HG03442 (cell line): ENCODE results near the gene LAMC2.
"Not testable (repeated sequence)": the region's sequence is repeated elsewhere in the genome, so short reads cannot be mapped to it uniquely, and the experiment has no call there.

ENCODE experiments used
- ATAC-seq: cut with Tn5 transposase; IDR thresholded peaks from one replicate; pipeline ENCODE4 v1.9.1; 2021; ENCODE audit warnings: mild to moderate bottlenecking, moderate library complexity; ENCODE audit not compliant: unreplicated experiment

LAMC2 gene

DNA sequence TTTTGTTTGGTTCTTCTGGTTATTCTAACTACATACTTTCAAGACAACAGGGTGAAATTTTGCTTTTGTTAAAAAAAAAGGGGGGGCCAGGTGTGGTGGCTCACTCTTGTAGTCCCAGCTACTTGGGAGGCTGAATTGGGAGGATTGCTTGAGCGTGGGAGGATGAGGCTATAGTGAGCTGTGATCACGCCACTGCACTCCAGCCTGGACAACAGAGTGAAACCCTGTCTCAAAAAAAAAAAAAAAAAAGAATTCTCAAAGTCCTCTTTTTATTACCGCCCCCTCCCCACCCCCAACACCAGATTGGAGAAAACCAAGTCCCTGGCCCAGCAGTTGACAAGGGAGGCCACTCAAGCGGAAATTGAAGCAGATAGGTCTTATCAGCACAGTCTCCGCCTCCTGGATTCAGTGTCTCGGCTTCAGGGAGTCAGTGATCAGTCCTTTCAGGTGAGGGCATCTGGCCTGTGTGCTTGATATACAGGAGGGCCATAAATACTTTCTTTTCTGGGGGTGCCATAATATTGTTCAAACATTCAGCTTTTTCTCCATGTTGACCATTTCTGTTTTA, 50.2 kb downstream of the LAMC2 start:
- no peak for ATAC-seq

DNA sequence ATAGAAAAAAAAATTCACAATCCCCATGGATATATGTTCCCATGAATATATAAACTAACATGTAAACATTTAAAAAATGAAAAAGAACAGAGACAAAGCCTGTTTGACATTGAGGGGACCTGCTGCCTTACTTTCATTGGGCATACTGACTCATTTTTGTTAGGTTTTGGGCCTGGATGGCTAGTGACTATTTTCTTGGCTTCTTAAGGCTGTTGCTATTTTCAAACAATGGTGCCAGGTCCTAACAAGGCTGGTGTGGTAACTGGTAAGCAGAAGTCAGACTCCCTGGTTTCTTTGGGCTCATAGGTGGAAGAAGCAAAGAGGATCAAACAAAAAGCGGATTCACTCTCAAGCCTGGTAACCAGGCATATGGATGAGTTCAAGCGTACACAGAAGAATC, 51.0 kb downstream of the LAMC2 start:
- ATAC-seq: no peak

DNA sequence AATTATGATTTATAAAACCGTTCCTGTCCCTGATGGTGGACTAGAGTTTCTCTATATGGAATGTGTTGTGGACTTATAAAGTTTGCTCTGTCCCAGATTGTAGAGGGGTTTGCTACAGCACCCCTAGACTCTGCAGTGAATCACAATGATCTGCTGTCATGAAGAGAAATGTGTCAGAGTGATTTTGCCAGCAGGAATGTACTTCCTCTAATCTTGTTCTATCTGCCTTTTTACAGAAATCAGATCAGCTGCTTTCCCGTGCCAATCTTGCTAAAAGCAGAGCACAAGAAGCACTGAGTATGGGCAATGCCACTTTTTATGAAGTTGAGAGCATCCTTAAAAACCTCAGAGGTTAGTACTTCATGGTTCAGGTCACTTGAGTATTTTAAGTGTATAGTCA, 52.0 kb downstream of the LAMC2 start:
- no peak for ATAC-seq

DNA sequence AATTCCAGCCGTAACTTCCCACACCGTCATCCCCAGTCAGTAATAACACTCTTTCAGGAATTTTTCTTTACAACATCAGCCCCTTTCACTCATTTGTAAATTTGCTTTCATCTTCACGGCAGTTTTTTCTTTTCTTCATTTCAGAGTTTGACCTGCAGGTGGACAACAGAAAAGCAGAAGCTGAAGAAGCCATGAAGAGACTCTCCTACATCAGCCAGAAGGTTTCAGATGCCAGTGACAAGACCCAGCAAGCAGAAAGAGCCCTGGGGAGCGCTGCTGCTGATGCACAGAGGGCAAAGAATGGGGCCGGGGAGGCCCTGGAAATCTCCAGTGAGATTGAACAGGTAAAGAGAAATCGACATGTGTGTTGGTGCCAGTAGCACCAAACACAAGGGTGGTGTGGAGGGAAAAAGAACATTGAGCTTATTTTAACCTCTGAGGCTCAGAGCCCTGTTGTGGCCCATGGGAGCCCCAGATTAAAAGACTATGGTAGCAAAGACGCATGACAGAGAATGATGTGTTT, 53.2 kb downstream of the LAMC2 start:
- no peak for ATAC-seq

DNA sequence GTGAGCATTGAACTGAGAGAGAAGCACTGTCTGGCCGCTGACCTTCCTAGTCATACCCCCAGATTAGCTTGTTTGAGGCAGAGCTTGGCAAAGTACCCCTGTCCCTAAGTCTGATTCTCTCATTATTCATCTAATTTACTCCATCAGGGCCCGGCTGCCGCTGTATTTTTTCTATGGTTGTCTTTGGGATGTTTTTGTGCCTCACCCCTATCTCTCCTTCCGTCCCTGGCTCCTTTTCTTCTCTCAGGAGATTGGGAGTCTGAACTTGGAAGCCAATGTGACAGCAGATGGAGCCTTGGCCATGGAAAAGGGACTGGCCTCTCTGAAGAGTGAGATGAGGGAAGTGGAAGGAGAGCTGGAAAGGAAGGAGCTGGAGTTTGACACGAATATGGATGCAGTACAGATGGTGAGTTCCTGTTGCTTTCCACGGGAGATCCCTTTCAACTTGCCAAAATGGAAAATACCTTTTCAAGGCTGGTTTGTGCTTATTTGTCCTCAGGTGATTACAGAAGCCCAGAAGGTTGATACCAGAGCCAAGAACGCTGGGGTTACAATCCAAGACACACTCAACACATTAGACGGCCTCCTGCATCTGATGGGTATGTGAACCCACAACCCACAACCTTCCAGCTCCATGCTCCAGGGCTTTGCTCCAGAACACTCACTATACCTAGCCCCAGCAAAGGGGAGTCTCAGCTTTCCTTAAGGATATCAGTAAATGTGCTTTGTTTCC, 53.9 kb downstream of the LAMC2 start:
- no peak for ATAC-seq

DNA sequence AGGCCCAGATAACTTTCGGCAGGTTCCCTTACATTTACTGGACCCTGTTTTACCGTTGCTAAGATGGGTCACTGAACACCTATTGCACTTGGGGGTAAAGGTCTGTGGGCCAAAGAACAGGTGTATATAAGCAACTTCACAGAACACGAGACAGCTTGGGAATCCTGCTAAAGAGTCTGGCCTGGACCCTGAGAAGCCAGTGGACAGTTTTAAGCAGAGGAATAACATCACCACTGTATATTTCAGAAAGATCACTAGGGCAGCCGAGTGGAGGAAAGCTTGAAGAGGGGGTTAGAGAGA, 54.4 kb downstream of the LAMC2 start:
- no peak for ATAC-seq

DNA sequence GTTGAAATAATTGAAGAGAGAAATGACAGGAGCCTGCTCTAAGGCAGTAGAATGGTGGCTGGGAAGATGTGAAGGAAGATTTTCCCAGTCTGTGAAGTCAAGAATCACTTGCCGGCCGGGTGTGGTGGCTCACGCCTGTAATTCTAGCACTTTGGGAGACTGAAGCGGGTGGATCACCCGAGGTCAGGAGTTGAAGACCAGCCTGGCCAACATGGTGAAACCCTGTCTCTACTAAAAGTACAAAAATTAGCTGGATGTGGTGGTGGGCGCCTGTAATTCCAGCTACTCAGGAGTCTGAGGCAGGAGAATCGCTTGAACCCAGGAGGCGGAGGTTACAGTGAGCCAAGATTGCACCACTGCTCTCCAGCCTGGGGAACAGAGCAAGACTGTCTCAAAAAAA, 54.8 kb downstream of the LAMC2 start:
- not testable (repeated sequence) for ATAC-seq

DNA sequence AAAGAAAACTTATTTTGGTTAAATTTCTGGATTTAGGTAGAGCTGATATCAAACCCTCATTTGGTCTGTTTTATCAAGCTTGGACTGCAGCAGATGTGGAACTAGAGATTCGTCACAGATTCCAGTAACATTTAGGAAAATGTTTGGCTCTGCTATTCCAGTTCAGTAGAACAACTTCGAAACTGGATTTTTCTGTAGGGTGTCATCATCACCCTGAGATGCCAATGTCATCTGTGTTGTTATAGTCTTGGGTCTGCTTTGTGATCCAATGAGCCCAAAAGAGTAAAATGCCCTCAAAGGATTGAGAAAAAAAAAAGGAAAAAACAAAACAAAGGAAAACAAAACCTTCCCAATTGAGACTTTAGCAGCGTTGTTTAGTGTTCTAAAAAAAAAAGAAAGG, 55.4 kb downstream of the LAMC2 start:
- ATAC-seq: no peak

DNA sequence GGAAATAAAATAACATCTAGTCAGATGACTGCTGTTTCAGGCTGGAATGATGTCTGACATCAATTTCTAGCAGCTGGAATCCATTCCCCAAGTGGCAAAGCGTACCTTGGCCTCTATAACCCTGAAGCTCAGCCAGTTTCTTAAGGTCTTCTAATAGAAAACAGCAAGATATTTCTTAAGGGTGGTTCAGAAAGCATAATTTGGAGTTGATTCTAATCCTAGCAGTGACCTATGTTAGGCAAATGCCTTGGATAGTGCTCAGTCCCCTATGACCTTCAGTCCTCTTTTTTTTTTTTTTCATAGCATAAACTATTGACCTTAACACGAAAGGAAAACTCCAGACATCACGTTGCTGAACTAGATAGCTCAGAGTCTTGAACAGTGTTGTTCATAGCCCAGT, 56.5 kb downstream of the LAMC2 start:
- no peak for ATAC-seq

DNA sequence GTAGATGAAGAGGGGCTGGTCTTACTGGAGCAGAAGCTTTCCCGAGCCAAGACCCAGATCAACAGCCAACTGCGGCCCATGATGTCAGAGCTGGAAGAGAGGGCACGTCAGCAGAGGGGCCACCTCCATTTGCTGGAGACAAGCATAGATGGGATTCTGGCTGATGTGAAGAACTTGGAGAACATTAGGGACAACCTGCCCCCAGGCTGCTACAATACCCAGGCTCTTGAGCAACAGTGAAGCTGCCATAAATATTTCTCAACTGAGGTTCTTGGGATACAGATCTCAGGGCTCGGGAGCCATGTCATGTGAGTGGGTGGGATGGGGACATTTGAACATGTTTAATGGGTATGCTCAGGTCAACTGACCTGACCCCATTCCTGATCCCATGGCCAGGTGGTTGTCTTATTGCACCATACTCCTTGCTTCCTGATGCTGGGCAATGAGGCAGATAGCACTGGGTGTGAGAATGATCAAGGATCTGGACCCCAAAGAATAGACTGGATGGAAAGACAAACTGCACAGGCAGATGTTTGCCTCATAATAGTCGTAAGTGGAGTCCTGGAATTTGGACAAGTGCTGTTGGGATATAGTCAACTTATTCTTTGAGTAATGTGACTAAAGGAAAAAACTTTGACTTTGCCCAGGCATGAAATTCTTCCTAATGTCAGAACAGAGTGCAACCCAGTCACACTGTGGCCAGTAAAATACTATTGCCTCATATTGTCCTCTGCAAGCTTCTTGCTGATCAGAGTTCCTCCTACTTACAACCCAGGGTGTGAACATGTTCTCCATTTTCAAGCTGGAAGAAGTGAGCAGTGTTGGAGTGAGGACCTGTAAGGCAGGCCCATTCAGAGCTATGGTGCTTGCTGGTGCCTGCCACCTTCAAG, 57.3 kb downstream of the LAMC2 start:
- ATAC-seq: no peak

DNA sequence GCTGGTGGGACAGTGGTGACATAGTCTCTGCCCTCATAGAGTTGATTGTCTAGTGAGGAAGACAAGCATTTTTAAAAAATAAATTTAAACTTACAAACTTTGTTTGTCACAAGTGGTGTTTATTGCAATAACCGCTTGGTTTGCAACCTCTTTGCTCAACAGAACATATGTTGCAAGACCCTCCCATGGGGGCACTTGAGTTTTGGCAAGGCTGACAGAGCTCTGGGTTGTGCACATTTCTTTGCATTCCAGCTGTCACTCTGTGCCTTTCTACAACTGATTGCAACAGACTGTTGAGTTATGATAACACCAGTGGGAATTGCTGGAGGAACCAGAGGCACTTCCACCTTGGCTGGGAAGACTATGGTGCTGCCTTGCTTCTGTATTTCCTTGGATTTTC, 58.4 kb downstream of the LAMC2 start:
- ATAC-seq: no peak

DNA sequence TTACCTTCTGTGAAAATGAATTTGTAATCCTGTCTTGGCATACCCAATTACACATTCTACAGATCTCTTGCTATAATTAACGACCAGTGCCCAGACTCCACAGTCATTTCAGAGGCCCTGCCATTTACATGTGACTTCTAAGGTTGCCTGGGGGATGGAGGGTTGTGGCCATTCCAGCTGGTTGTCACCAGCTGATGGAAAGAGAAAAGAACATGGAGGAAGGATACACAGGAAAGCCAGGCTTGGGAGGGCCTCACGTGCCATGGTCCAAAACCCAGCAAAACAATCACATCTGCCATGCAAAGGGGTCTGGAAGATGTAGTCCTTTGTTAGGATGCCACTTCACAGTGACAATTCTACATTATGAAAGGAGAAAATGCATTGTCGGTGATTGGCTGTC, 59.3 kb downstream of the LAMC2 start:
- ATAC-seq: no peak

DNA sequence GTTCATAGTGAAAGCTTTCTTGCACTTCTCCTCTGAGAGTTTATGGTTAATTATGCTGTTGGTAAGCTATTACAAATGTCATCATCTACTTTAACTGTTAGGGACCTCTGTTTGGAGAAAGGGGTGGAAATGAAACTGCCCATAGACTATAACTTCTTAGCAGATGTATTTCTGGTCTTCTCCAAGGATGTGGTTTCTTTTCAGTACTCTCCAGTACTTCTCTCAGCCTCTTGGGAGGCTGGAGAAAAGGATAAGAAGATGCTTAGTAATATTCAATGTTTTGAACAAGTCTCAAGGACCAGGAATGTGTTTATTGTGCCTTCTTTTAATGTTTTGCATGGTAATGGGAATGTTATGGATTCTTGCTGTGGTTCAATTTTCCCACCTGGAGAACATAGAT, 60.4 kb downstream of the LAMC2 start:
- ATAC-seq: no peak

DNA sequence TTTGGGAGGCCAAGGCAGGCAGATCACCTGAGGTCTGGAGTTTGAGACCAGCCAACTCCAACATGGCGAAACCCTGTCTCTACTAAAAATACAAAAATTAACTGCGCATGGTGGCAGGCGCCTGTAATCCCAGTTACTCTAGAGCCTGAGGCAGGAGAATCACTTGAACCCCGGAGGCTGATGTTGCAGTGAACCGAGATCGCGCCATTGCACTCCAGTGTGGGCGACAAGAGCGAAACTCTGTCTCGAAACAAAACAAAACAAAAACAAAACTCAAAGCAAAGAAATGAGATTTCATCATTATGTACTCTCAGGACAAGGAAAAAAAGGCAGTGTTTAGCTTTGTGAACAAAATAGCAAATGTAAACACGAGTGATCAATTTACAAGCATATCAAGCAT, 61.0 kb downstream of the LAMC2 start:
- ATAC-seq: no peak

DNA sequence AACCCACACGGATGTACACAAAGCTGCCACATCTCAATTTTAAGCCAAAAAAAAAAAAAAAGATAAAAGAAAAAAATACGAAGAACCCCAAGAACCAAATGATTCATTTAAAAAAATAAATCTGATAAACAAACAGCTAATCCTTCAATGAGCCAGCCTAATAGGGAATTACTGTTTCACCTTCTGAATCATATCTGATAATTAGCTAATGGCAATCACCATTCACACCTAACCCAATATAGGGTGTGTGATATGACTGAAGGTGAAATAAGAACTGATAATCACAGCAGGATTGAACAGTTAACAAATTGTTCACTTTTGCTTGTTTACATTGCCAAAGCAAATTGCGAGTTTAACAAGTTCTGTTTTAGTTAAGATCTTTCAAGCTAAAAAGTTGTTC, 61.4 kb downstream of the LAMC2 start:
- no peak for ATAC-seq

DNA sequence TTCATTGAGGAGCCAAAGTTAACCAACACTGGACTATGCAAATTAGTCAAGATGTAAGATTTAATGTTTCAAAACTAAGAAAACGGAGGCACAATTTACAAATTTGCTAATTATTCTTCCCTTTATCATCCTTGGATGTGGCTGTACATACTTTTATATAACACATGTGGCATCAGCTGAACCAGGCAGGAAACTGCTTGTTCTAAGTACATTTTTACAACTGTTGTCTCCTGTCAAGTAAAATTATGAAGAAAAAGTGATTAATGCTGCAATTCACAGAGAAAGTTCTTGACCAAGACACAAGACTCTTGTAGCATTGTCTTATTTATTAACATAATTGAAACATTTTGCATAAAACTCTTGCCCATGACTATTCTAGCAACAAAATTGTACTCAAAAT, 61.9 kb downstream of the LAMC2 start:
- ATAC-seq: no peak

DNA sequence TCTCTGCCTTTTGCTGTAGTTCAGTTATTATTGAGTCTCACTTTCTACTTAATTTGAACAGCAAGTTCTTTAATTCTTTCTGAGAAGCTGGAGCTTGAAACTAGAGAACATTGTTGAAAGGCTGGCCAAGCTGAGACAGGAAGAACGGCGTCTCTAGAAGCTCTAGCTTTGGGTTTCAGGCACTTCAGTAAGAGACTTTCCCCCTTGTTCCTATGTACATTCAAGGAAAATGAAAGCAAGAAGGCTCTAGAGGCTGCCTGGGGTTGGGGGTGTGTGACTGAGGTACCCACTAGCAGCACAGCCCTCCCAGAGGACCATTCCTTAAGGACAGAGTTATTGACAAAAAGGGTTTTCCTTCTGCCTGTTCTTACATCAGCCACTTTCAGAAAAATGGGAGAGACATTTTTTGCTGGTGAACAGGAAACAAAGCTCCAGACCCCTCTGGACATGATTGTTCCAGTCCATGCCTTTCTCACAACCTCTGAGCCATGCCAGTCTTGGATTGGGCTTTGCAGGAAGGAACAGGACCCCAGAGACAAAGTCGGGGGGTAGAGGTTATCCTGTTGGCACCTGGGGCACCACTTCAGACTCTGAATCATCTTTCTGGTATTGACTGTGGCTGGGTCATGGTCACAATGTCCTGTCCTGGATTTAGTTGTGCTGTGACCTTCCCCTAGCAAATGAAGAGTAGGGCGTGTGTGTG, 63.1 kb downstream of the LAMC2 start:
- ATAC-seq: no peak

DNA sequence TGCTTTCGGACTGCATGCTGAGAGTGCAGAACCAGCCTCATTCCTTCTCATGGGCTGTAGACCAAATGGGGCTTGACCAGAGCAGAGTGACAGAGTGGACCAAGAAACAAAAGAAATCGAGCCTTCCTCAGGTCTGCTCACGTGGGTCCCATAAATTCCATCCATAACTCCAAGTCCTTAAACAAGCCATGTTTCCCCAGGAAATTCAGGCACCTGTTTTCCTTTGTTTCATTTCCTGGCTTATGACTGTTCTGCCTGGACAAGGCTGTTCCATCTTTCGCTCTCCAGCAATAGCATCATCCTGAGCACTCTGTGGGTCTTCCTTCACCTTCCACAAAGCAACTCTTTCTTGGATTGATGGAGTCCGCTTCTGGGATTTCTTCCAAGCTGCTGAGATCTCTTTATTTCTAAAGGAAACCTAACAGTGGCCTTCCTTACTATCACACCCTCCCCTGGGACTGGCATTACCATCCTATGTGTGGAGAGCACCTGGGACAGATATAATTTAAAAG, 63.9 kb downstream of the LAMC2 start:
- ATAC-seq: no peak

DNA sequence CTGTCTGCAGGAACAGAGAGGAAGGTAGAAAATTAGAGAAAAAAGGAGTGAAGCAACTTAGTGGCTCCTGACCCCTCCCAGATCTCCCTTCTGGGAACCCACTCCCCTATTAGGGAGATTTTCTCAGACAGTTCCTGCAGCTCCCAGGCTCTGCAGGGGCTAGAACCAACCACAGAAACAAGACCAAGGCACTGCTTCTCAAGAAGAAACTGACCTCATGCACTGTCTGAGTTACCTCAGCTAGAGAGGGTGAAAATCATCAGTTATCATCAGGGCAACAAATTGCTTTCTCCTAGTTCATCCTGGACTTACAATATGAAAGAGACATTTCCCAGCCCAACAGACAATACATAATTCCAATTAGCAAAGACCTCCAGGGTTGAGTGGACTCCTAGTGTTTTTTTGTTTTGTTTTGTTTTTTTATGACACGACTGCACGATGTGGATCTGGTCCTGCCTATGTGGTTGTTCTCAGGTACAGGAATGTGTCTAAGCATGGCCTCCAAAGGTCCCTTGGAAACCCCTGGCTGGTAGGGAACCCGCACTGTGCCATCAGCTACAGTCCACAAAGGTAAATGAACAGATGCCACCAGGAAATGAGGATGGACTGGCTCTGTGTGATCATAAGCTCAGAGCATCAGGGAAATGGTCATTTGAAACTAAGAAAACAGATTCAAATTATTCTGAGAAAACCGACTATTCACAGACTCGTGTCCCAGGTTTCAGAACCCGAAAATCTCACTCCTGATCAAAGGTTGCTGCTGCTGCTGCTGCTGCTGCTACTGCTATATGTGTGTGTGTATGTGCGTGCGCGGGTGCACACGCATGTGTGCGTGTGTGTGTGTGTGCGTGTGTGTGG, 65.3 kb downstream of the LAMC2 start:
- no peak for ATAC-seq

DNA sequence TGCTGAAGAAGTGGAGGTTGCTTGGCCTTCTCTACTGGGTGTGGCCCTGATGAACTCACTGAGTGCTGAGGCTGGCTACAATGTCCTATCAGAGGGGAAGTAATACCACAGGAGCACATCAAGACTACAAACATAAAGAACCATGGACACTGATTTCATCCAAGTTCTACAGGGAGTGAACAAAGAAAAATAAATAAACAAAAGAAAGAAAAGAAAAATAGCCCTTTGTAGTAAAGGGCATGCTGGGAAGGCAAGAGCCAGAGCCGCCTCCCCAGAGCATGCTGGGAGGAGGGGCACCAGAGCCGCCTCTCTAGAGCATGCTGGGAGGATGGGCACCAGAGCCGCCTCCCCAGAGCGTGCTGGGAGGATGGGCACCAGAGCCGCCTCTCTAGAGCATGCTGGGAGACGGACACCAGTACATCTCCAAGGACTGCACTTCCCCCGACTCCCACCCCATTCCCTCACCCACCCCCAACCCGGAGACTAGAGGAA, 65.9 kb downstream of the LAMC2 start:
- no peak for ATAC-seq
